ENCODE results near the gene ICAM5. TPM values are rescaled to one million over a fixed set of nuclear protein-coding genes. Genes with fewer than 3 reads are reported as not detected.
A peak's percentile ranks its signal among the peaks of the same experiment; 100 is the strongest.

Gene ICAM5
- total and polyA plus RNA-seq, 9 of the 15 experiments (the other 6 are each of a cell fraction or from before 2014, with no cell fraction given), result 0.10 to 114 (median 13.7) TPM

DNA sequence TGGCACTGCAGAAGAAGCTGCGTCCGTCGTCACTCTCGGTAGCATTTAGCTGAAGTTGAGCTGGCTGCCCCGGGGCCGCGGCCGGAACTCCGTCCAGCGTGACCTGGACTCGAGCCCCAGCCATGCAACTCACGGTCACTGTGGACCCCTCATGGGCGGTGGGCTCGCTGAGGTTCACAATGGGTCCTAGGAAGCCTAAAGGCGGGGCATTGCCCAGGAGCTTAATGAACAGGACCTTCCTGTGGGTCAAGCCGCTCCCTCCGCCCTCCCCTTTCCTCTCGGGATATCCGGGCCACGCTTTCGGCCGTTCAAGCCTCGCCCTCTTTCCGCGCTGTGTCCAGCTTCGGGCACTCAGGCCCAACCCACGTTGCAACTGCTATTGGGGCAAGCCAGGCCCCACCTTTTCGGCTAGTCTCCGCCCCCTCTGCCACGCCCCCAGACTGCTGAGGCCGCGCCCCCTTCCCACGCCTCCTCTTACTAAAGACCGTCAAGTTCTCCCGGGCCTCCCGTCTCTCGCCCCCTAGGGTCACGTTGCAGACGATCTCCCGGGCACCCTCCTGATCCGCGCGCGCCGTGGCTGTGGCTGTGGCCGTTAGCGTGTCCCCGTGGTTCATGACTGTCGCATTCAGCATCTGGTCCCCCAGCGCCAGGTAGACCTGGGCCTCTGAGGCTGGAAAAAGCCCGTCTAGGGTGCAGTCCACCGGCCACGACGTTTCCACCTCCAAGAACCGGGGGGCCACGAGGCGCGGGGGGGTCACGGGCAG lies 45.0 kb downstream of the ICAM5 start (continued):
- peak; percentile 83 for TF ChIP-seq ZFX (CRISPR knock-in tag; IDR thresholded peaks at IDR 0.05)
- TF ChIP-seq SAP30 (IDR thresholded peaks at IDR 0.05; ENCODE audit: borderline replicate concordance, insufficient read depth, low read depth, low read length, poor library complexity, severe bottlenecking), result peak; percentile 36
- TF ChIP-seq POLR2A (conservative IDR thresholded peaks at IDR 0.05), result peak; percentile 76
- peak in 2 of 3 experiments; percentile 38 to 58 for TF ChIP-seq YY1 (IDR thresholded peaks at IDR 0.05; ENCODE audit: borderline replicate concordance in 1 of 3, control insufficient read depth in 1 of 3, extremely low read depth in 1 of 3, insufficient read depth in 3 of 3, insufficient read length in 1 of 3, insufficient replicate concordance in 2 of 3, low read depth in 1 of 3, low read length in 2 of 3)
- no peak for TF ChIP-seq PCBP1 (IDR thresholded peaks at IDR 0.05; ENCODE audit: low read depth, low read length, poor library complexity, severe bottlenecking)
- no peak for TF ChIP-seq MED1 (CRISPR knock-in tag; IDR thresholded peaks at IDR 0.05; ENCODE audit: borderline replicate concordance)
- TF ChIP-seq ZNF778 (CRISPR knock-in tag; IDR thresholded peaks at IDR 0.05), result no peak
- TF ChIP-seq, protein P1, sequence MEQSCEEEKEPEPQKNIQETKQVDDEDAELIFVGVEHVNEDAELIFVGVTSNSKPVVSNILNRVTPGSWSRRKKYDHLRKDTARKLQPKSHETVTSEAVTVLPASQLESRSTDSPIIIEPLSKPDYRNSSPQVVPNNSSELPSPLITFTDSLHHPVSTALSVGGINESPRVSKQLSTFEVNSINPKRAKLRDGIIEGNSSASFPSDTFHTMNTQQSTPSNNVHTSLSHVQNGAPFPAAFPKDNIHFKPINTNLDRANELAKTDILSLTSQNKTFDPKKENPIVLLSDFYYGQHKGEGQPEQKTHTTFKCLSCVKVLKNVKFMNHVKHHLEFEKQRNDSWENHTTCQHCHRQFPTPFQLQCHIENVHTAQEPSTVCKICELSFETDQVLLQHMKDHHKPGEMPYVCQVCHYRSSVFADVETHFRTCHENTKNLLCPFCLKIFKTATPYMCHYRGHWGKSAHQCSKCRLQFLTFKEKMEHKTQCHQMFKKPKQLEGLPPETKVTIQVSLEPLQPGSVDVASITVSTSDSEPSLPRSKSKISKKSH (CRISPR knock-in tag; IDR thresholded peaks at IDR 0.05), result no peak
- TF ChIP-seq ZNF764 (CRISPR knock-in tag; IDR thresholded peaks at IDR 0.05; ENCODE audit: low read depth), result no peak
- 0 out of 2 replicates have a peak, but pooled peaks have one; percentile 18 for TF ChIP-seq TARDBP (IDR thresholded peaks at IDR 0.05)
- no peak for TF ChIP-seq HCFC1 (IDR thresholded peaks at IDR 0.05; ENCODE audit: low read depth, low read length)
- TF ChIP-seq, protein P2, sequence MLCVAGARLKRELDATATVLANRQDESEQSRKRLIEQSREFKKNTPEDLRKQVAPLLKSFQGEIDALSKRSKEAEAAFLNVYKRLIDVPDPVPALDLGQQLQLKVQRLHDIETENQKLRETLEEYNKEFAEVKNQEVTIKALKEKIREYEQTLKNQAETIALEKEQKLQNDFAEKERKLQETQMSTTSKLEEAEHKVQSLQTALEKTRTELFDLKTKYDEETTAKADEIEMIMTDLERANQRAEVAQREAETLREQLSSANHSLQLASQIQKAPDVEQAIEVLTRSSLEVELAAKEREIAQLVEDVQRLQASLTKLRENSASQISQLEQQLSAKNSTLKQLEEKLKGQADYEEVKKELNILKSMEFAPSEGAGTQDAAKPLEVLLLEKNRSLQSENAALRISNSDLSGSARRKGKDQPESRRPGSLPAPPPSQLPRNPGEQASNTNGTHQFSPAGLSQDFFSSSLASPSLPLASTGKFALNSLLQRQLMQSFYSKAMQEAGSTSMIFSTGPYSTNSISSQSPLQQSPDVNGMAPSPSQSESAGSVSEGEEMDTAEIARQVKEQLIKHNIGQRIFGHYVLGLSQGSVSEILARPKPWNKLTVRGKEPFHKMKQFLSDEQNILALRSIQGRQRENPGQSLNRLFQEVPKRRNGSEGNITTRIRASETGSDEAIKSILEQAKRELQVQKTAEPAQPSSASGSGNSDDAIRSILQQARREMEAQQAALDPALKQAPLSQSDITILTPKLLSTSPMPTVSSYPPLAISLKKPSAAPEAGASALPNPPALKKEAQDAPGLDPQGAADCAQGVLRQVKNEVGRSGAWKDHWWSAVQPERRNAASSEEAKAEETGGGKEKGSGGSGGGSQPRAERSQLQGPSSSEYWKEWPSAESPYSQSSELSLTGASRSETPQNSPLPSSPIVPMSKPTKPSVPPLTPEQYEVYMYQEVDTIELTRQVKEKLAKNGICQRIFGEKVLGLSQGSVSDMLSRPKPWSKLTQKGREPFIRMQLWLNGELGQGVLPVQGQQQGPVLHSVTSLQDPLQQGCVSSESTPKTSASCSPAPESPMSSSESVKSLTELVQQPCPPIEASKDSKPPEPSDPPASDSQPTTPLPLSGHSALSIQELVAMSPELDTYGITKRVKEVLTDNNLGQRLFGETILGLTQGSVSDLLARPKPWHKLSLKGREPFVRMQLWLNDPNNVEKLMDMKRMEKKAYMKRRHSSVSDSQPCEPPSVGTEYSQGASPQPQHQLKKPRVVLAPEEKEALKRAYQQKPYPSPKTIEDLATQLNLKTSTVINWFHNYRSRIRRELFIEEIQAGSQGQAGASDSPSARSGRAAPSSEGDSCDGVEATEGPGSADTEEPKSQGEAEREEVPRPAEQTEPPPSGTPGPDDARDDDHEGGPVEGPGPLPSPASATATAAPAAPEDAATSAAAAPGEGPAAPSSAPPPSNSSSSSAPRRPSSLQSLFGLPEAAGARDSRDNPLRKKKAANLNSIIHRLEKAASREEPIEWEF (CRISPR knock-in tag; IDR thresholded peaks at IDR 0.05), result no peak
- TF ChIP-seq, protein P3, sequence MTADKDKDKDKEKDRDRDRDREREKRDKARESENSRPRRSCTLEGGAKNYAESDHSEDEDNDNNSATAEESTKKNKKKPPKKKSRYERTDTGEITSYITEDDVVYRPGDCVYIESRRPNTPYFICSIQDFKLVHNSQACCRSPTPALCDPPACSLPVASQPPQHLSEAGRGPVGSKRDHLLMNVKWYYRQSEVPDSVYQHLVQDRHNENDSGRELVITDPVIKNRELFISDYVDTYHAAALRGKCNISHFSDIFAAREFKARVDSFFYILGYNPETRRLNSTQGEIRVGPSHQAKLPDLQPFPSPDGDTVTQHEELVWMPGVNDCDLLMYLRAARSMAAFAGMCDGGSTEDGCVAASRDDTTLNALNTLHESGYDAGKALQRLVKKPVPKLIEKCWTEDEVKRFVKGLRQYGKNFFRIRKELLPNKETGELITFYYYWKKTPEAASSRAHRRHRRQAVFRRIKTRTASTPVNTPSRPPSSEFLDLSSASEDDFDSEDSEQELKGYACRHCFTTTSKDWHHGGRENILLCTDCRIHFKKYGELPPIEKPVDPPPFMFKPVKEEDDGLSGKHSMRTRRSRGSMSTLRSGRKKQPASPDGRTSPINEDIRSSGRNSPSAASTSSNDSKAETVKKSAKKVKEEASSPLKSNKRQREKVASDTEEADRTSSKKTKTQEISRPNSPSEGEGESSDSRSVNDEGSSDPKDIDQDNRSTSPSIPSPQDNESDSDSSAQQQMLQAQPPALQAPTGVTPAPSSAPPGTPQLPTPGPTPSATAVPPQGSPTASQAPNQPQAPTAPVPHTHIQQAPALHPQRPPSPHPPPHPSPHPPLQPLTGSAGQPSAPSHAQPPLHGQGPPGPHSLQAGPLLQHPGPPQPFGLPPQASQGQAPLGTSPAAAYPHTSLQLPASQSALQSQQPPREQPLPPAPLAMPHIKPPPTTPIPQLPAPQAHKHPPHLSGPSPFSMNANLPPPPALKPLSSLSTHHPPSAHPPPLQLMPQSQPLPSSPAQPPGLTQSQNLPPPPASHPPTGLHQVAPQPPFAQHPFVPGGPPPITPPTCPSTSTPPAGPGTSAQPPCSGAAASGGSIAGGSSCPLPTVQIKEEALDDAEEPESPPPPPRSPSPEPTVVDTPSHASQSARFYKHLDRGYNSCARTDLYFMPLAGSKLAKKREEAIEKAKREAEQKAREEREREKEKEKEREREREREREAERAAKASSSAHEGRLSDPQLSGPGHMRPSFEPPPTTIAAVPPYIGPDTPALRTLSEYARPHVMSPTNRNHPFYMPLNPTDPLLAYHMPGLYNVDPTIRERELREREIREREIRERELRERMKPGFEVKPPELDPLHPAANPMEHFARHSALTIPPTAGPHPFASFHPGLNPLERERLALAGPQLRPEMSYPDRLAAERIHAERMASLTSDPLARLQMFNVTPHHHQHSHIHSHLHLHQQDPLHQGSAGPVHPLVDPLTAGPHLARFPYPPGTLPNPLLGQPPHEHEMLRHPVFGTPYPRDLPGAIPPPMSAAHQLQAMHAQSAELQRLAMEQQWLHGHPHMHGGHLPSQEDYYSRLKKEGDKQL (CRISPR knock-in tag; IDR thresholded peaks at IDR 0.05; ENCODE audit: borderline replicate concordance), result no peak
- TF ChIP-seq HMG20B (CRISPR knock-in tag; IDR thresholded peaks at IDR 0.05), result no peak

Data from K562 (cell line).